Brain pericyte (primary cell): ENCODE results near the gene GSTM5.
"Not testable (repeated sequence)": the region's sequence is repeated elsewhere in the genome, so short reads cannot be mapped to it uniquely, and the experiment has no call there.

Experiments used
- DNase-seq: peaks from one replicate; pipeline ENCODE4 v3.0.0-alpha.2; 2012; ENCODE audit warnings: low read depth, low spot score

GSTM5 gene

DNA sequence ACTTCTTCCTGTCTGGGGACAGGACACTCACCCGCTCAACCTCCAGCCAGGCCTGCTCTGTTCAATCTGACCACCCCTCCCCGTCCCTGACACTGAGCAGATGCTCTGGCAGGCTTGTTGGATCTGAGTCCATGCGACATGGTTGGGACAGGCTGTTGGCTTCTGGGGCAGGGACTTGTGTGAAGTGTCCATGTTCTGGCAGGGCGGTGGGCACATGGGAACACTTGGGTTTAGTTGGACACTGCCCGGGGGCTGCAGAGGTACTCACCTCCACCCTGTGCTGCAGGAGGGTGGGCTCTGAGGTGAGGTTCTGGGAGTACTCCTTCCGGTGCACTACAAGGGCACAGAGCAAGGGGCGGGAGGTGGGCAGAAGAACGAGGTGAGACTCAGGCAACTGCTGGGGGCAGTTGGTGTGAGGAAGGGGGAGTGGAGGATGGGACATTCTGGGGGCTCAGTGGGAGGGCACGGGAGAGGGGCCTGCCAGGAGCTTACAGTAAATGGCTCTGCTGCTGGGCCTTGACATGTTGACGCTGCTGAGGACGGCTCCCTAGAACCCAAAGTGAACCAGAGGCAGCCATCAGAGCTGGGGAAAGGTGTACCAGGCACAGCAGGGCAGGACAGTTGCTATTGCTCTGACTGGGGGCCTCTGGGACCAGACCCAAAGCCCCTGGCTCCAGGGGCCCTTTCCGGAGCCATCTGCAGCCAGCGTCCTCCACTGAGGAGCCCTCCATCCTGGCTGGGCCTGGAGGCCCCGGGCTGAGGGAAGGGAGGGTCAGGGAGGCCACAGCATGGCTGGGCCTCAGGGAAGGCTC is 49.4 kb downstream of the GSTM5 start:
- DNase-seq = no peak

DNA sequence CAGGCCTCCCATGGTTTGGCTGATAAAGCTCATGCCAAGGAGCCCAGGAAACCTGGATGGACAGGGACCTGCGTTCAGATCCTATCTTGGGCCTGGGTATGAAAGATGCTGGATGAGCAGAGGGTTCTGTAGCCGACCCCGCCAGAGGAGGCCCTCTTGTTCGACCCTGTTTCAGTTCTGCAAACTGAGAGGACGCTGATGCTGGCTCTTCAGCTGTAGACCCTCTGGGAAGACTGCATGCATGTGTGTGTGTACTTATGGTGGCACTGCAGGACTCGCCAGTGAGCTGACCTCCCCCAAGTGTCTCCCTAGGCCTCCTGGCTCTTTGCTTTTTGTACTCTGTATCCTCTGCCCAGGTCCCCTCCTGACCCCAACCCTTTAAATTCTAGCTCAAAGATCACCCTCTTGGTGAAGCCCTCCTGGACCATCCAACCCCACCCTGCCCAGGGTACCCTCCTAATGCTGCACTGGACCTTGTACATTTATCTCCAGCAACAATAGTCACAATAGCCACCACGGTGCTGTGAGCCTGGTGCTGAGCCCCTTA is 50.1 kb downstream of the GSTM5 start:
- no peak for DNase-seq

DNA sequence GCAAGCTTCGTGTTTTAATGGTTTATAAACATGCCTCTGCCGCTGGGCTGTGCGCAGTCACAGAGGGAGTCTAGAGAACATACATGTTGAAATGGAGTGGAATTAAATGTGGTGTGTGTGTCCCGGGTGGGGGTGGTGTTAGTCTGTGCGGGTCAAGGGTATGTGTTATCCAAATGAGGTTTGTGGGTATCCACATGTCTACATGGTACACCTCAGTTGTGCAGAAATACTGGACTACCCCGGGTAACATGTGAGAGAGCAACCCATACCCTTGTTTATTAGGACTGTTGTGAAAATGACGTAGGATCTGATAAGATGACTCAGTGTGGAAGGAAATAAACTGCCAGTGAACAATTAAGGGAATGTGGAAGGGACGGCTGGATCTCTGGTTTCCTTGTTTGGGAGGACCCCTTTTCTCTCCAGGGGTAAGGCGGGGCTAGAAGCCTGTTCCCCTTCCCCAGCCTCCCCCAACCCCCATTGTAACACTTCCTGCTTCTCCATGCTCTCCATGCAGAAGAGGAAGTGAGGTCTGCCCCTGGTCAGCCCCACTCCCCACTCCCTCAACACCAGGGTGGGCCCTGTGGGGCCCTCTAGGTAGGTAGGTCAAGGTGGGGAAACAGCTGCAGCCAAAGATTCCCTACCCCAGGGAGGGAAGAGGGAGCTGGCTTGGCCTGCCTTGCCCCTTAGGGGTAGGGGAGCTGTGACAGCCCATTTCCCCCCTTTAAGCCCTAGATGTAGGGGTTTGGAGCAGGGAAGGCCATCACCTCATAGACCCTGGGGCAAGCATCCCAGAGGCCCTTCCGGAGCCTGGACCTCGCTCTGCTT is 51.0 kb downstream of the GSTM5 start:
- DNase-seq = no peak

DNA sequence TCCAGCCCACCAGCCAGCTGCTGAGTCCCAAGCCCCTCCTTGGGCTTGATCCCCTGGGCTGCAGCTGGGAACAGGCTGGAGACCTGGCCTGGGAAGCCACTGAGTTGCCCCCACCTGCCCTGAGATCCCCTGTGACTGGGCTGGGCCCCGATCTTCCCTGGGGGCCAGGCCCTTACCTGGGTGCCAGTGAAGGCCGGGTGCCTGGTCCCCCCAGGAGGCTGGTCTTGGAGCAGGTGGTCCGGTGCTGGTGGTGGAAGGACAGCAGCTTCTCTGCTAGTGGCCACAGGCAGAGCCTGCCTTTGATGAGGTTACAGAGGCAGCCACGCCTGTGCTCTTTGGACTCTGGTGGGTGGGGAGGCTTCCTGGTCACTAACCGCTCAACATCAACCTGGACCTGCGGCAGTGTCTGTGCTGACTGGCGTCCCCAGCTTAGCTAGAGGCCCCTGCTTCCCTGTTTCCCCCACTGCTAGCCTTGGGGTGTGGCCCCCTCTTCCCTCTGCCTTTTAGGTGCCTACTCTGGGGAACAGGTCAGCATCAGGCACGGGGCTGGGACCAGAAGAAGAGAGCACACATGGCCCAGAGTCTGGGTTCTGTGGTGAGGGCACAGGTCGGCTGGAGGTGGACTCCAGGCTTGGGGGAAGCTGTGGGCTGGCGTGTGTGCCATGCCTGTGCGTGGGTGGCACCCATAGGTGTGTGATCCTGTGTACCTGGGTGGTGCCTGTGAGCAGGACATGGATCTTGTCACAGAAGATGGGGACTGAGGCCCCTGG is 51.8 kb downstream of the GSTM5 start, which contains the start of gene EPS8L3:
Gene EPS8L3 (minus strand): TSS at position 278 of the 770 bp plus-strand sequence. CDS start 2,174 bp downstream, outside the sequence.
- no peak for DNase-seq

DNA sequence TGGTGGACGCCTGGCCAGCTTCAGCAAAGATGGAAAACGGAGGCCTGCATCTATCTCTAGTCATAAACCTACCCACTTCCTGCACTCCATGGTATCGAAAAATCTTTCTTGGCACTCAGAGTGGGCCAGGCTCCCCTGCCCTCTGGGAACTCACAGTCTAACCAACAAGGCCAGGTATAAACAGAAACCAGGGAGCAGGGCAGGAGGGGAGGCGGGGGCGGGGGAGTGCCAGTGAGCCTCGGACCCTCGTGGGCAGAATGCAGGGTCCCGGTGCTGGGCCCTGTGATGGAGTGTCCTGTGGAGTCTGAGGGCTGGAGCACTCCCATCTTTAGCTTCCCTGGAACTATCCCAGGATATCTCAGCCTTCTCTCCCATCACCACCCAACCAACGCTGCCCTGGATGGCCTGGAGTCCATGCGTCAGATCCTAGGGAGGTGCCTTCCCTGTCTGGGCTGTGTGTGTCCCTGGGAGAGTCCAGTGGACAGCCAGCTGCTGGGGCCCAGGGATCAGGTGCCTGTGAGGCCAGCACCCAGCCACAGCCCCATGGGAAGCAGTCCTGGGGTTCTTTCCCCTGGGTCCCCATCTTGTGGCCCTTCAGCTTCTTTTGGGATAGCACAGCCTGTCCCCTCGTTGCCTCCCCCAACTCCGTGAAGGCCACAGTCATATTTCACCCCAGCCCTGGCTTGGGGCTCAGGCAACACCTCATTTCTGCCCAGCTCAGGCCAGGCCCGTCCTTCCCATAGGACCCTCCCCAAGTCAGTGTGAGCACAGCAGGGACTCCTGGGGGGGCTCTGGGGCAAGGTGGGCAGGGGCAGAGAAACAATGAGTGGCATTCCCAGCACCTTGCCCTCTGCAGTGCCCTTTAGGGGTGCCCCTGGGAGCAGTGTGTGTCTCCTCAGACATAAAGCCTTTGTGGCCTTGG is 52.8 kb downstream of the GSTM5 start:
- no peak for DNase-seq

DNA sequence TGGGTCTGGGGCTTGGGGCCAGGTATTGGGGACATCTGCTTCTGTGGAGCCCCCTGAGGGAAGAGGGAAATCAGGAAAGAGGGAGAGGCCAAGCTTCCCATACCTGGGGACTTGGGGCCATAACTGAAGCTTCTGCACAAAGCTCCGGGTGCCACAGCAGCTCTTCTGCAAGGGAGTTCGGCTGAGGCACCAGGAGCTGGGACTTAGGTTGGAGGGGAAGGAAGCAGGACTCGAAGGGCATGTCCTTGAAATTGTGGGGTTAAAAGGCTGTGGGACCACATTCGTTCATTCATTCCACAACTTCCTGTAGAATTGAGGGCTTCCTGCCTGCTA is 53.4 kb downstream of the GSTM5 start:
- DNase-seq = no peak

DNA sequence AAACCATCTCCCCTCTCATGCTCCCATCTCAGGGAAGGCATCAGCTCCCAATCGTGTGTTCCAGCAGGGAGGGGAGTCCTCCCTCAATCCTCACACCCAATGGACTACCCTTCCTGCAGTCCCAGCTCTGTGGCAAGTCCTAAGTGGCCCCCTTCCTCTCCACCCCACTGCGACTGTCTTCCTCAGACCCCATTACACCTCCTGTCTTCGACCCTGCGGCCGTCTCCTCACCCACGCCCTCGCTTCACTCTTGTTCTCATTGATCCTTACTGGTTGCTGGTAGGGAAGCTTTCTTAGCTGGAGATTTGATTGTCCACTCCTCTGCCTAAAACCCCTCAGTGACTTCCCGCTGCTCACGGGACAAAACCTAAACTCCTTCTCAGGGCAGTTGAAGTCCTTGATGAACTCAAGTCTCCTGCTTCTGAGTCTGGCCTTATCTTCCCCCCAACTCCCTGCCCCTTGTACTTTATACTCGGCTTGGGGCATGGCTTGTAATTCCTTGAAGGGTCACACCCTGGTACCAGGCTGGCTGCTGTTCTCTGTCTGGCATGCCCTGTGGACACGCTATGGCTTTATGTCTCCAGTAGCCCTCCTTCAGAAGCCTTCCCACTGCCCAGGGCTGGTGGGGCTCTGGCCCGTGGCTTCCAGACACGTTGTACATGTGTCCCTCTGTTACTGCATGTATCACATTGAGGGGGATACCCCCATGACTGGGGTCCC is 54.0 kb downstream of the GSTM5 start:
- no peak for DNase-seq

DNA sequence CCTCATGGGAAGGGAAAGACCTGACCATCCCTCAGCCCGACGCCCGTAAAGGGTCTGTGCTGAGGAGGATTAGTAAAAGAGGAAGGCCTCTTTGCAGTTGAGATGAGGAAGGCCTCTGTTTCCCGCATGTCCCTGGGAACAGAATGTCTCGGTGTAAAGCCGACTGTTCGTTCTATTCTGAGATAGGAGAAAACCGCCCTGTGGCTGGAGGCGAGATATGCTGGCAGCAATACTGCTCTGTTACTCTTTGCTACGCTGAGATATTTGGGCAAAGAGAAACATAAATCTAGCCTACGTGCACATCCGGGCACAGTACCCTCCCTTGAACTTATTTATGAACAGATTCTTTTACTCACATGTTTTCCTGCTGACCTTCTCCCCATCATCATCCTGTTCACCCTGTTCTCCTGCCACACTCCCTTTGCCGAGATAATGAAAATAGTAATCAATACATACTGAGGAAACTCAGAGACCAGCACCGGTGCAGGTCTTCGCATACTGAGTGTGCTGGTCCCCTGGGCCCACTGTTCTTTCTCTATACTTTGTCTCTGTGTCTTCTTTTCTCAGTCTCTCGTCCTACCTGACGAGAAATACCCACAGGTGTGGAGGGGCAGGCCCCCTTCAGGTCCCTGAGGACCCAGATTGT is 55.1 kb downstream of the GSTM5 start:
- DNase-seq = not testable (repeated sequence)
